Endothelial cell of umbilical vein (primary cell): ENCODE results near the gene HKDC1.

ENCODE experiments used
- EZH2 ChIP-seq: IDR thresholded peaks from 2 replicates; pipeline ENCODE4 v1.6.1; 2012; ENCODE audit warnings: borderline replicate concordance, low read depth, mild to moderate bottlenecking, moderate library complexity, low read length, inconsistent platforms; ENCODE audit not compliant: severe bottlenecking
- POLR2A ChIP-seq: IDR thresholded peaks from 2 replicates; pipeline ENCODE4 v1.6.1; 2012; ENCODE audit warnings: low read depth, mild to moderate bottlenecking, control low read depth, low read length
- POLR2AphosphoS5 ChIP-seq: IDR thresholded peaks from 2 replicates; pipeline ENCODE4 v1.6.1; 2012; ENCODE audit warnings: low read depth, mild to moderate bottlenecking, control low read depth, low read length, moderate library complexity; ENCODE audit not compliant: insufficient read depth
- TF ChIP-seq, protein P1 (sequence below), 2 donors: IDR thresholded peaks; 1 replicate in 1 of 2; 2 replicates in 1 of 2; pipeline ENCODE4 v1.5.1; 2011; ENCODE audit warnings: low read length in 2 of 2, mild to moderate bottlenecking in 2 of 2, moderate library complexity in 2 of 2, control low read depth in 1 of 2, inconsistent platforms in 1 of 2, low read depth in 1 of 2; ENCODE audit not compliant: insufficient read depth in 1 of 2; ENCODE audit errors: extremely low read depth in 1 of 2

DNA sequence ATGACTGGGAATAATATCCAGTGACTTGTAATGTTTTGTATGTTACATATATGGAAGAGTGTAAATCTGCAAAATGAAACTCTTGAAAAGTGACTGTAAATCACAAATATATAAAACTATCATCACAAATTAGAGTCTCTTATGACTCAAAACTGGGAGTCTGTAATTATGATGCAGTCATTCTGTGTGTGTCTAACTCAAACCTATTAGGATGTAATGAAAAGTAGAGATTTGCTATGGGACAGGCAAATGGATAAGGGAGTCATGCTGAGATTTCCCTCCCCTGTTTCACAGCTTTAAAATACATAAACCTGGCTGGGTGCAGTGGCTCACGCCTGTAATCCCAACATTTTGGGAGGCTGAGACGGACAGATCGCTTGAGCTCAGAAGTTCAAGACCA, 8.6 kb upstream of the HKDC1 start:
- TF ChIP-seq EZH2 (no peak), POLR2A (no peak), POLR2AphosphoS5 (no peak)
- TF ChIP-seq, protein P1, sequence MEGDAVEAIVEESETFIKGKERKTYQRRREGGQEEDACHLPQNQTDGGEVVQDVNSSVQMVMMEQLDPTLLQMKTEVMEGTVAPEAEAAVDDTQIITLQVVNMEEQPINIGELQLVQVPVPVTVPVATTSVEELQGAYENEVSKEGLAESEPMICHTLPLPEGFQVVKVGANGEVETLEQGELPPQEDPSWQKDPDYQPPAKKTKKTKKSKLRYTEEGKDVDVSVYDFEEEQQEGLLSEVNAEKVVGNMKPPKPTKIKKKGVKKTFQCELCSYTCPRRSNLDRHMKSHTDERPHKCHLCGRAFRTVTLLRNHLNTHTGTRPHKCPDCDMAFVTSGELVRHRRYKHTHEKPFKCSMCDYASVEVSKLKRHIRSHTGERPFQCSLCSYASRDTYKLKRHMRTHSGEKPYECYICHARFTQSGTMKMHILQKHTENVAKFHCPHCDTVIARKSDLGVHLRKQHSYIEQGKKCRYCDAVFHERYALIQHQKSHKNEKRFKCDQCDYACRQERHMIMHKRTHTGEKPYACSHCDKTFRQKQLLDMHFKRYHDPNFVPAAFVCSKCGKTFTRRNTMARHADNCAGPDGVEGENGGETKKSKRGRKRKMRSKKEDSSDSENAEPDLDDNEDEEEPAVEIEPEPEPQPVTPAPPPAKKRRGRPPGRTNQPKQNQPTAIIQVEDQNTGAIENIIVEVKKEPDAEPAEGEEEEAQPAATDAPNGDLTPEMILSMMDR (IDR thresholded peaks at IDR 0.05; ENCODE audit: extremely low read depth in 1 of 2, insufficient read depth in 1 of 2, low read depth in 1 of 2, low read length in 2 of 2), result no peak
